H1 (cell line): ENCODE results near the gene TFDP1. TPM values are rescaled to one million over a fixed set of nuclear protein-coding genes. Genes with fewer than 3 reads are reported as not detected.

Experiments
- CTCF ChIA-PET: fragments of 300-600 bp; sonication (Branson Sonifier 250); formaldehyde crosslinking; loops from one replicate; lab custom pipeline; 2021; ENCODE audit not compliant: partially characterized antibody; lab: Charles Lee
- POLR2A ChIA-PET: fragments of 300-600 bp; sonication (Branson Sonifier 250); formaldehyde crosslinking; loops from one replicate; lab custom pipeline; 2021; ENCODE audit warnings: inconsistent platforms; ENCODE audit not compliant: partially characterized antibody; lab: Charles Lee
- DNase-seq, 2 experiments: peaks; one replicate each; pipeline versions ENCODE4 v3.0.0 to v3.0.0-alpha.2; 2010 to 2022; ENCODE audit warnings: low spot score in 2 of 2, low read depth in 1 of 2, mixed read lengths in 1 of 2
- FAIRE-seq: peaks from 2 replicates; lab custom pipeline; 2011; peaks lifted over from hg19 to GRCh38; lab: Jason Lieb, UNC
- H2AFZ ChIP-seq: 2 replicates; pipeline ENCODE4 v1.8.1; 2012; ENCODE audit warnings: low read length, inconsistent platforms
- H2AK5ac ChIP-seq: 2 replicates; pipeline ENCODE4 v1.6.1; 2013; ENCODE audit warnings: low read depth, low read length
- H2BK120ac ChIP-seq: replicated peaks from 2 replicates; pipeline ENCODE3; 2013; ENCODE audit warnings: low read depth, low read length, inconsistent platforms
- H2BK12ac ChIP-seq: 2 replicates; pipeline ENCODE4 v1.6.1; 2013; ENCODE audit warnings: low read depth, low read length
- H2BK15ac ChIP-seq: 2 replicates; pipeline ENCODE4 v1.6.1; 2013; ENCODE audit warnings: low read length
- H2BK20ac ChIP-seq: 2 replicates; pipeline ENCODE4 v1.6.1; 2013; ENCODE audit warnings: low read length
- H2BK5ac ChIP-seq: 2 replicates; pipeline ENCODE4 v1.6.1; 2013; ENCODE audit warnings: low read depth, low read length
- H3K14ac ChIP-seq: 2 replicates; pipeline ENCODE4 v1.6.1; 2013; ENCODE audit warnings: inconsistent platforms; ENCODE audit not compliant: insufficient read length
- H3K18ac ChIP-seq: 2 replicates; pipeline ENCODE4 v1.6.1; 2013; ENCODE audit warnings: low read length; ENCODE audit errors: extremely low read depth
- H3K23ac ChIP-seq: 2 replicates; pipeline ENCODE4 v1.6.1; 2013; ENCODE audit warnings: inconsistent platforms; ENCODE audit not compliant: insufficient read length
- H3K23me2 ChIP-seq: 2 replicates; pipeline ENCODE4 v1.6.1; 2013; ENCODE audit warnings: low read depth, low read length
- H3K27ac ChIP-seq: 2 replicates; pipeline ENCODE4 v1.6.1; 2011; ENCODE audit warnings: low read depth, low read length, inconsistent platforms
- H3K27me3 ChIP-seq, 4 experiments: replicated peaks in 1 of 4; 1 replicate in 1 of 4; 2 replicates in 3 of 4; pipeline versions ENCODE4 v1.6.1 to v1.8.1; 2011 to 2013; ENCODE audit warnings: low read length in 3 of 4, mild to moderate bottlenecking in 3 of 4, inconsistent platforms in 2 of 4, mixed read lengths in 2 of 4, moderate library complexity in 1 of 4; ENCODE audit not compliant: control insufficient read depth in 3 of 4, insufficient read depth in 3 of 4; ENCODE audit errors: extremely low read depth in 1 of 4
- H3K36me3 ChIP-seq, 4 experiments: 2 replicates each; pipeline versions ENCODE4 v1.6.1 to v1.8.1; 2011 to 2013; ENCODE audit warnings: mild to moderate bottlenecking in 4 of 4, low read length in 3 of 4, moderate library complexity in 2 of 4, control low read depth in 1 of 4, inconsistent platforms in 1 of 4; ENCODE audit not compliant: insufficient read depth in 4 of 4, control insufficient read depth in 2 of 4
- H3K4ac ChIP-seq: replicated peaks from 2 replicates; pipeline ENCODE3; 2013; ENCODE audit warnings: low read length, low read depth, mixed read lengths, inconsistent platforms; ENCODE audit not compliant: insufficient read length
- H3K4me1 ChIP-seq, 4 experiments: replicated peaks in 1 of 4; 1 replicate in 1 of 4; 2 replicates in 3 of 4; pipeline versions ENCODE4 v1.6.1 to v1.8.1; 2011 to 2013; ENCODE audit warnings: low read length in 3 of 4, inconsistent platforms in 2 of 4, mixed read lengths in 1 of 4; ENCODE audit not compliant: insufficient read depth in 4 of 4, control insufficient read depth in 3 of 4
- H3K4me2 ChIP-seq, 2 experiments: 2 replicates each; pipeline versions ENCODE4 v1.6.1 to v1.8.1; 2011 to 2013; ENCODE audit warnings: low read depth in 2 of 2, low read length in 2 of 2, control low read depth in 1 of 2, inconsistent platforms in 1 of 2, mild to moderate bottlenecking in 1 of 2; ENCODE audit not compliant: insufficient read depth in 1 of 2
- H3K4me3 ChIP-seq, 4 experiments: fragments of 200-600, 300-600 bp in 1 of 4; sonication (generic), shearing (Covaris generic), sonication (Bioruptor Twin) in 1 of 4; 2 replicates each; pipeline versions ENCODE4 v1.5.1 to v1.8.1; 2011 to 2016; ENCODE audit warnings: low read length in 4 of 4, low read depth in 3 of 4, control low read depth in 2 of 4, inconsistent platforms in 2 of 4, mild to moderate bottlenecking in 2 of 4, mixed read lengths in 1 of 4, moderate library complexity in 1 of 4; ENCODE audit not compliant: insufficient read depth in 2 of 4; ENCODE audit errors: extremely low read depth in 1 of 4
- H3K56ac ChIP-seq: replicated peaks from 2 replicates; pipeline ENCODE3; 2013; ENCODE audit warnings: low read depth, mild to moderate bottlenecking, mixed read lengths, low read length, inconsistent platforms; ENCODE audit not compliant: insufficient read length
- H3K79me1 ChIP-seq: 2 replicates; pipeline ENCODE4 v1.6.1; 2013; ENCODE audit warnings: low read depth, low read length, control low read depth
- H3K79me2 ChIP-seq, 2 experiments: 2 replicates each; pipeline versions ENCODE4 v1.6.1 to v1.8.1; 2012 to 2013; ENCODE audit warnings: low read length in 2 of 2, mild to moderate bottlenecking in 2 of 2, inconsistent platforms in 1 of 2; ENCODE audit not compliant: insufficient read depth in 2 of 2, control insufficient read depth in 1 of 2
- H3K9ac ChIP-seq, 4 experiments: replicated peaks in 1 of 4; 1 replicate in 1 of 4; 2 replicates in 3 of 4; pipeline versions ENCODE4 v1.6.1 to v1.8.1; 2011 to 2013; ENCODE audit warnings: low read depth in 3 of 4, low read length in 3 of 4, control low read depth in 2 of 4, mild to moderate bottlenecking in 2 of 4, moderate library complexity in 2 of 4, inconsistent platforms in 1 of 4; ENCODE audit errors: extremely low read depth in 1 of 4
- H3K9me3 ChIP-seq, 2 experiments: 2 replicates each; pipeline versions ENCODE4 v1.6.1 to v1.8.1; 2012 to 2013; ENCODE audit warnings: mild to moderate bottlenecking in 2 of 2, moderate library complexity in 2 of 2, control low read depth in 1 of 2, inconsistent platforms in 1 of 2, low read depth in 1 of 2, low read length in 1 of 2, mixed read lengths in 1 of 2; ENCODE audit not compliant: insufficient read depth in 2 of 2
- H4K20me1 ChIP-seq, 2 experiments: replicated peaks in 1 of 2; 2 replicates each; pipeline versions ENCODE3 to v1.8.1; 2011 to 2013; ENCODE audit warnings: inconsistent platforms in 2 of 2, low read length in 2 of 2, mild to moderate bottlenecking in 1 of 2; ENCODE audit not compliant: insufficient read depth in 2 of 2, control insufficient read depth in 1 of 2
- H4K5ac ChIP-seq: 2 replicates; pipeline ENCODE4 v1.6.1; 2013; ENCODE audit warnings: low read length, low read depth, mixed read lengths, inconsistent platforms; ENCODE audit not compliant: insufficient read length
- H4K8ac ChIP-seq: 2 replicates; pipeline ENCODE4 v1.8.0; 2013; ENCODE audit warnings: mild to moderate bottlenecking, moderate library complexity, low read length, inconsistent platforms; ENCODE audit not compliant: insufficient read depth; ENCODE audit errors: extremely low read depth
- H4K91ac ChIP-seq: replicated peaks from 2 replicates; pipeline ENCODE3; 2013; ENCODE audit warnings: low read length, mixed read lengths, inconsistent platforms; ENCODE audit not compliant: insufficient read length
- EGR1 ChIP-seq: IDR thresholded peaks from 2 replicates; pipeline ENCODE4 v1.6.1; 2011; ENCODE audit warnings: low read depth, low read length, borderline replicate concordance
- SP2 ChIP-seq: IDR thresholded peaks from 2 replicates; pipeline ENCODE4 v1.6.1; 2012; ENCODE audit warnings: mild to moderate bottlenecking, low read length, inconsistent platforms
- WGBS, 2 experiments: shearing (Covaris generic) in 1 of 2; methylation state at CpG; one replicate each; pipeline versions ENCODE4 v1.1.6 to v1.1.7; 2013 to 2015; ENCODE audit warnings: low lambda C conversion rate in 2 of 2, mixed read lengths in 2 of 2, inconsistent platforms in 1 of 2, low coverage in 1 of 2, missing lambda C conversion rate in 1 of 2; ENCODE audit not compliant: insufficient replicate concordance in 2 of 2, insufficient coverage in 1 of 2, insufficient read length in 1 of 2; ENCODE audit errors: extremely low coverage in 1 of 2, missing lambda C conversion rate in 1 of 2; 5-methylcytosine and 5-hydroxymethylcytosine counted together
- polyA plus RNA-seq, 7 experiments: library from polyadenylated mRNA; depleted of rRNA in 3 of 7; stranded (reverse) in 5 of 7; unstranded in 2 of 7; fragments of >200 nt in 5 of 7; fragments of 200-250 nt in 2 of 7; gene quantifications; 1 replicate in 5 of 7; 2 replicates in 1 of 7; 4 replicates in 1 of 7; pipeline versions ENCODE4 v1.2.1 to v1.2.3, GENCODE V29; 2011 to 2013; ENCODE audit warnings: missing spikeins in 2 of 7, mixed read lengths in 2 of 7
- total RNA-seq: library from RNA; stranded (reverse); fragmentation: NEBNext Ultra II Directional; extraction: Animal tissue kit (Norgen Biotek cat#: 25700); gene quantifications from 2 replicates; pipeline ENCODE4 v1.2.1, GENCODE V29; 2021

Gene TFDP1
- total and polyA plus RNA-seq, 2 of the 8 experiments (the other 6 are each of a cell fraction or from before 2014, with no cell fraction given): 43.6 to 81.9 TPM

- CTCF ChIA-PET: interaction anchor here (0.9 to 2.6 kb wide), 6 partner anchors 9 to 226 kb away, joined by 3 to 9 read pairs (median 3); no protein-coding TSS in a partner anchor
- no peaks in the 10 kb centered on the region for H4K20me1 ChIP-seq
These were observed 66.2 kb downstream of the TFDP1 start for GRCh38 chr13:113650731-113651148.

More at GRCh38 chr13:113650731-113651148, 66.2 kb downstream of the TFDP1 start:
- H2BK5ac ChIP-seq: no peak overlapping the region
- H3K27ac ChIP-seq: no peak overlapping the region
- TF ChIP-seq EGR1 (no peak), SP2 (no peak)
- H4K8ac ChIP-seq: no peak overlapping the region
- H3K36me3 ChIP-seq: no peaks in the 10 kb centered on the region
- no peak overlapping the region for H4K91ac ChIP-seq
- H2AK5ac ChIP-seq: no peak overlapping the region
- no peak overlapping the region for H4K5ac ChIP-seq
- no peak for FAIRE-seq
- 94% methylated on average over 16 of the region's 16 CpGs; no CpG with 5 or more reads in 1 of the 2 experiments for whole genome bisulfite sequencing, 2 experiments
- H2BK120ac ChIP-seq: no peak overlapping the region
- H3K23ac ChIP-seq: no peak overlapping the region
- H3K18ac ChIP-seq: no peak overlapping the region
- no peak overlapping the region for H2BK12ac ChIP-seq
- H3K14ac ChIP-seq: no peak overlapping the region
- no peaks in the 10 kb centered on the region for H3K79me2 ChIP-seq
- H2BK15ac ChIP-seq: no peak overlapping the region
- H3K23me2 ChIP-seq: no peaks in the 10 kb centered on the region
- H3K56ac ChIP-seq: no peak overlapping the region
- H2BK20ac ChIP-seq: no peak overlapping the region
- POLR2A ChIA-PET: interaction anchor here (0.8 to 1.7 kb wide), 2 partner anchors 8 to 12 kb away, joined by 3 read pairs; no protein-coding TSS in a partner anchor
- no peaks in the 10 kb centered on the region for H3K27me3 ChIP-seq
- no peak overlapping the region for H3K4me3 ChIP-seq
- H3K4me2 ChIP-seq: no peak overlapping the region
- DNase-seq: no peak
- no peaks in the 10 kb centered on the region for H3K79me1 ChIP-seq
- H3K9me3 ChIP-seq: peaks cover under 1 to 11% of the 10 kb centered on the region in 2 experiments; a peak in 3 of 4 replicates
- H3K4ac ChIP-seq: no peak overlapping the region
- no peak overlapping the region for H3K9ac ChIP-seq
- H2AFZ ChIP-seq: no peak overlapping the region
- H3K4me1 ChIP-seq: no peaks in the 10 kb centered on the region
